Measurements from ENCODE around the gene PDE6H. TPM values are rescaled to one million over a fixed set of nuclear protein-coding genes. Genes with fewer than 3 reads are reported as not detected.

Gene PDE6H
- total and polyA plus RNA-seq, 2 donors (not counting 3 experiments of a cell fraction or from before 2014, with no cell fraction given), result not detected

DNA sequence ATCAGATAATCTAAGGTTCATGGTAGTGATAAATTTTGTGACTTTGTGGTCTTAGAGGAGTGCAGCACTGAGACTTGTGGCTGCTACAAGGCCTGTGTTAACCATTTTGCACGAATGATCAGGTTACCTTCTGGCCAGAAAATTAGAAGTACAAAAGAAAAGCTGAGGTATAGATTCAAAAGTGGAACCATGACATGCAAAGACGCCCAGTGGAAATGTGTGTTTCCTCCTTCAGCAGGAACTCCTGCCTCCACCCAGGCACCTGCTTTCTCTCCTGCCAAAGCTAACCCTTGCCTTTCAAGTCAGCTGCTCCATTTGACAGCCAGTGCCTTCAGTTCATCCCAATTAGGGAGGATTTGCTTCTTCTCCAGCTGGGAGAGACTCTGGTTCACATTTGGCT is 10.1 kb downstream of the PDE6H start:
- POLR2A ChIA-PET, result no interaction called here
- CTCF ChIA-PET, result interaction anchor here (0.7 to 4.2 kb wide), 3 partner anchors 13 to 136 kb away, joined by 3 to 44 read pairs (median 3); partner anchors contain the start of gene ERP27
- Histone ChIP-seq H3K9me1 (replicated peaks; ENCODE audit: control insufficient read depth, extremely low read depth, insufficient read depth, low read length) (no peaks in the 10 kb centered on the region), H3K9me3 (replicated peaks; ENCODE audit: control insufficient read depth, insufficient read depth, low read length) (no peaks in the 10 kb centered on the region), H3K4me1 (ENCODE audit: control insufficient read depth, extremely low read depth, insufficient read depth, low read length) (no peaks in the 10 kb centered on the region), H3K4me2 (ENCODE audit: insufficient read depth, low read length) (no peak overlapping the region), H3K79me2 (ENCODE audit: control insufficient read depth, insufficient read depth, low read length) (no peaks in the 10 kb centered on the region), H4K20me1 (replicated peaks; ENCODE audit: control insufficient read depth, extremely low read depth, insufficient read depth, low read length) (no peaks in the 10 kb centered on the region), H3K36me3 (ENCODE audit: control insufficient read depth in 2 of 2, extremely low read depth in 1 of 2, insufficient read depth in 2 of 2, low read length in 2 of 2) (no peaks in the 10 kb centered on the region), H2AFZ (ENCODE audit: low read depth, low read length) (no peak overlapping the region), H3K9ac (replicated peaks; ENCODE audit: extremely low read depth, insufficient read depth, low read length) (no peak overlapping the region), H3K27me3 (ENCODE audit: control insufficient read depth in 2 of 2, insufficient read depth in 2 of 2, low read length in 2 of 2) (no peaks in the 10 kb centered on the region), H3K27ac (ENCODE audit: insufficient read depth, low read depth, low read length) (no peak overlapping the region), H3K4me3 (replicated peaks in 1 of 3; ENCODE audit: insufficient read depth in 1 of 3, low read depth in 1 of 3, low read length in 3 of 3) (no peak overlapping the region)
- DNase-seq (ENCODE audit: low read depth, low spot score) (no peak), FAIRE-seq (no peak)
- no TSS peak for BruUV-seq (replicated peaks)
- intact Hi-C loops (cut with micrococcal nuclease) (no loop called here), dilution Hi-C loops (cut with MboI; ENCODE audit: extremely low pct_ligation_motif_present, low sequenced_read_pairs) (no loop called here)
- TF ChIP-seq, protein P1, sequence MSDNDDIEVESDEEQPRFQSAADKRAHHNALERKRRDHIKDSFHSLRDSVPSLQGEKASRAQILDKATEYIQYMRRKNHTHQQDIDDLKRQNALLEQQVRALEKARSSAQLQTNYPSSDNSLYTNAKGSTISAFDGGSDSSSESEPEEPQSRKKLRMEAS (IDR thresholded peaks at IDR 0.05; ENCODE audit: insufficient read depth, insufficient read length), result no peak
- TF ChIP-seq FOS (IDR thresholded peaks at IDR 0.05; ENCODE audit: borderline replicate concordance, insufficient read depth, low read length), result no peak
- no peak for TF ChIP-seq GATA2 (IDR thresholded peaks at IDR 0.05; ENCODE audit: insufficient read depth, insufficient read length, low read depth, low read length)
- no peak for TF ChIP-seq MYC (IDR thresholded peaks at IDR 0.05; ENCODE audit: low read depth, low read length)
- TF ChIP-seq, protein P2, sequence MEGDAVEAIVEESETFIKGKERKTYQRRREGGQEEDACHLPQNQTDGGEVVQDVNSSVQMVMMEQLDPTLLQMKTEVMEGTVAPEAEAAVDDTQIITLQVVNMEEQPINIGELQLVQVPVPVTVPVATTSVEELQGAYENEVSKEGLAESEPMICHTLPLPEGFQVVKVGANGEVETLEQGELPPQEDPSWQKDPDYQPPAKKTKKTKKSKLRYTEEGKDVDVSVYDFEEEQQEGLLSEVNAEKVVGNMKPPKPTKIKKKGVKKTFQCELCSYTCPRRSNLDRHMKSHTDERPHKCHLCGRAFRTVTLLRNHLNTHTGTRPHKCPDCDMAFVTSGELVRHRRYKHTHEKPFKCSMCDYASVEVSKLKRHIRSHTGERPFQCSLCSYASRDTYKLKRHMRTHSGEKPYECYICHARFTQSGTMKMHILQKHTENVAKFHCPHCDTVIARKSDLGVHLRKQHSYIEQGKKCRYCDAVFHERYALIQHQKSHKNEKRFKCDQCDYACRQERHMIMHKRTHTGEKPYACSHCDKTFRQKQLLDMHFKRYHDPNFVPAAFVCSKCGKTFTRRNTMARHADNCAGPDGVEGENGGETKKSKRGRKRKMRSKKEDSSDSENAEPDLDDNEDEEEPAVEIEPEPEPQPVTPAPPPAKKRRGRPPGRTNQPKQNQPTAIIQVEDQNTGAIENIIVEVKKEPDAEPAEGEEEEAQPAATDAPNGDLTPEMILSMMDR (IDR thresholded peaks at IDR 0.05; ENCODE audit: extremely low read depth in 1 of 2, insufficient read depth in 1 of 2, low read depth in 1 of 2, low read length in 2 of 2), result no peak
- no peak for TF ChIP-seq EZH2 (IDR thresholded peaks at IDR 0.05; ENCODE audit: borderline replicate concordance, low read depth, low read length, severe bottlenecking)
- no peak for TF ChIP-seq POLR2A (IDR thresholded peaks at IDR 0.05; ENCODE audit: low read depth, low read length)
- TF ChIP-seq POLR2AphosphoS5 (IDR thresholded peaks at IDR 0.05; ENCODE audit: insufficient read depth, low read depth, low read length), result no peak
